GM19328 (cell line): ENCODE data around the gene LPCAT2.

Experiments used
- ATAC-seq: cut with Tn5 transposase; IDR thresholded peaks from one replicate; pipeline ENCODE4 v1.9.1; 2021; ENCODE audit warnings: mild to moderate bottlenecking, moderate library complexity; ENCODE audit not compliant: unreplicated experiment

Gene LPCAT2

DNA sequence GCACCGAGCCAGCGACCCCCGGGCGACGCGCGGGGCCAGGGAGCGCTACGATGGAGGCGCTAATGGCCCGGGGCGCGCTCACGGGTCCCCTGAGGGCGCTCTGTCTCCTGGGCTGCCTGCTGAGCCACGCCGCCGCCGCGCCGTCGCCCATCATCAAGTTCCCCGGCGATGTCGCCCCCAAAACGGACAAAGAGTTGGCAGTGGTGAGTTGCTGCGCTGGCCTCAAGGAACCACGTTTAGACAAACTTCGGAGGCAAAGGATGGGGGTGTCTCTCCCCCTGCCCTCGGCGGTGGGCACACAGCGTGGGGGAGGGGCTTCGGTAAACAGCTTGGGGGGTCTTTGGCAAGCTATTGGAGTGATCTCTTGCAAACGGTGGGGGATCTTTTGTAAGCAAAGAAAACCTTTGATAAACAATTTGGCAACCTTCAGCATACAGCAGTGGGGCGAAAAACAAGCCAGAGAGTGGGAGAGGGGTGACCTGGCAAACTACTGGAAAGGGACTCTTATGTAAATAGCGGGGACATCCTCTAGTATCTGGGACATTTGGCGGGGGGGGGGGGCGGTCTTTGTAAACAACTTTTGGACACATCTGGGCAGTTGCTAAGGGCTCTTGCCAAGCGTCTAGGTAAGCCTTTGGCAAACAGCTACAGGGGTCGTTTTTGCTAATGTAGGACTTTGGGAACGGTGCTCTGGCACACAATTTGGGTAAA, 29.3 kb upstream of the LPCAT2 start:
- no peak for ATAC-seq

DNA sequence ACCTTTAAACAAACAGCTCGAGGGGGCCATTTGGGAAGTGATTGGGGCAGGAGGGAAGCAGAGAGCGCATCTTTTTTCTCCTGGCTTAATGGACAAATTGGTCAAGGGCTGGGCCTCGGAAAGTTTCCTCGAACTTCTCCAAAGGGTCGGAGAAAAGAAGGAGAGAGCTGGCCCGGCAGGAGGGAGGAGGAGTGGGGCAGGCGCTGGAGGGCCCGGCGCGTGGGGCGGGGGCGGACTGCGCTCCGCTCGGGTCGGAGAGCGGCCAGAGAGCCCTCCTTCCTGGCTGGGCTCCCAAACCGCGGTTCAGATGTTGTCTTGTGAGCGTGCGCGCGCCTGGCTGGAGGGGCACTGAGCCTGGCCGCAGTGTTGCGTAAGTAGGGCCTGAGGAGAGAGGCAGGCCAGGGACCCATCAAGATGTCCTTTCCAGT, 28.6 kb upstream of the LPCAT2 start:
- no peak for ATAC-seq

DNA sequence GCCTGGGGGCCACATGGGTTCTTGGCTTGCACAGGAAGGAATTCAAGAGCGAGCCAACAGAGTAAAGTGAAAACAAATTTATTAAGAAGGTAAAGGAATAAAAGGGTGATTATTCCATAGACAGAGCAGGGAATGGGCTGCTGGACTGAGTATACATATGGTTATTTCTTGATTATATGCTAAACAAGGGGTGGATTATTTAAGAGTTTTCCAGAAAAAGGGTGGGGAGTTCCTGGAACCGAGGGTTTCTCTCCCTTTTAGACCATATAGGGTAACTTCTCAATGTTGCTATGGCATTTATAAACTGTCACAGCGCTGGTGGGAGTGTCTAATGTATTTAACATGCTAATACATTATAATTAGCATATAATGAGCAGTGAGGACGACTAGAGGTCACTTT, 27.8 kb upstream of the LPCAT2 start:
- ATAC-seq = no peak

DNA sequence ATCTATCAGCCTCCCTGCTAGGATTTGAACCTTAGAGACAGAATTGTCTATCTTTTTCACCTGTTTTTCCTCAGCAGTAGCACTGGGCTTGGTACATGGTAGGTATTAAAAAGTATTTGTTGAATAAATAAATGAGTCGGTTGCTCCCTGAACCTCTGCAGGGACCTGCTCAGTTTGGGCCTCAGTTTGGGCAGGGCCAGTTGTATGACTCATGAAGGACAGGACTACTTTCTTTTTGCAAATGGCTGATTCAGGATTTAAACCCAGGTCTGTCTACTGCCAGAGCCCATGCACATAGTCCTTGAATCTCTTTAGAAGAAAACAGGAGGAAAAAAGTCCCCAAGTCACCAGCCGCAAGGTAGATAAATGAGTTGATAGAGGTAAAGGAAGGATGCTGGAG, 26.8 kb upstream of the LPCAT2 start:
- ATAC-seq = no peak

DNA sequence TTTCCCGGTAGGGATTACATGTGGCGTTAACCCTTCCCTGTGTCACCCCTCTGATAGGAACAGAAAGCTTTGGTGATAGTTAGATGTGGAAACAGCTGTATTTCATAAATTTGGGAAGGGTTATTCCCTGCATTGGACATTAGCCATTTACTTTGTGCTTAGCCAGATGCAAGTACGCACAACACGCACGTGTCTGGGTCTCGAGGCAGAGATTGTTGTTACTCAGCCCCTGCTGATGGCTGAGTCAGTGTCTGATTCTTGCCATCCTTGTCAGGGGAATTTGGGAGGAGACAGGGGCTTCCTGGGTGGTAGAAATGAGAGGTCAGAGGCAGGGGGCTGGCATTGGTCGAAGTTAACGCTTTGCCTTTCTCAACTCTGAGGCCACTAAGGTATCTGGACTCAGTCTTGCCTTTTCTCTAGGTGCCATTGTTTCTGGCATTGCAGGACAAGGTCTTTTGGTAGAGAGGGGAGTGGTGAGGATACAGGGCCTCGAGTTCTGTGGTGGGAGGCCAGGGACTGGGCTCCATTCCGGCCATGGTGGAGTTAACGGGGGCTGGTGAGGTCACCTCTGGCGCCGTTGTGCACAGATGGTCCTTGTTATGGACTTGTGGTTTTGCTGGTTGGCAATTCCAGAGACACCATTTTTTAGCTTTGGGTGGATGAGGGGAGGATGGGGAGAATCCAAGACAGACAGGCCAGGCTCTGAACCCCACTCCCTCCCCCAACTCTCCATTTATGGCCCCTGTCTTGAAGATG, 21.6 kb upstream of the LPCAT2 start:
- ATAC-seq = no peak

DNA sequence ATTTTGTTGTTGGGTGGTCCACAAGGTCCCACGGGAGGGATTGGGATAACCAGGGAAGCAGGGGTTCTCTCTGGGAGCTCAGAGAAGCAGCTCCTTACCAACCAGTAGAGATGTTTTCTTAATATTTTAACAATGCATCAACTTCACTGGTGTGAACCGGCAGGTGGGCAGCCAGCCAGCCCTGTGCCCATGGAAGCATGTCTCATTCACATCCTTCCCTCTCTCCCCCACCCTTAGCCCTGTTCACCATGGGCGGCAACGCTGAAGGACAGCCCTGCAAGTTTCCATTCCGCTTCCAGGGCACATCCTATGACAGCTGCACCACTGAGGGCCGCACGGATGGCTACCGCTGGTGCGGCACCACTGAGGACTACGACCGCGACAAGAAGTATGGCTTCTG, 20.6 kb upstream of the LPCAT2 start:
- ATAC-seq = no peak

DNA sequence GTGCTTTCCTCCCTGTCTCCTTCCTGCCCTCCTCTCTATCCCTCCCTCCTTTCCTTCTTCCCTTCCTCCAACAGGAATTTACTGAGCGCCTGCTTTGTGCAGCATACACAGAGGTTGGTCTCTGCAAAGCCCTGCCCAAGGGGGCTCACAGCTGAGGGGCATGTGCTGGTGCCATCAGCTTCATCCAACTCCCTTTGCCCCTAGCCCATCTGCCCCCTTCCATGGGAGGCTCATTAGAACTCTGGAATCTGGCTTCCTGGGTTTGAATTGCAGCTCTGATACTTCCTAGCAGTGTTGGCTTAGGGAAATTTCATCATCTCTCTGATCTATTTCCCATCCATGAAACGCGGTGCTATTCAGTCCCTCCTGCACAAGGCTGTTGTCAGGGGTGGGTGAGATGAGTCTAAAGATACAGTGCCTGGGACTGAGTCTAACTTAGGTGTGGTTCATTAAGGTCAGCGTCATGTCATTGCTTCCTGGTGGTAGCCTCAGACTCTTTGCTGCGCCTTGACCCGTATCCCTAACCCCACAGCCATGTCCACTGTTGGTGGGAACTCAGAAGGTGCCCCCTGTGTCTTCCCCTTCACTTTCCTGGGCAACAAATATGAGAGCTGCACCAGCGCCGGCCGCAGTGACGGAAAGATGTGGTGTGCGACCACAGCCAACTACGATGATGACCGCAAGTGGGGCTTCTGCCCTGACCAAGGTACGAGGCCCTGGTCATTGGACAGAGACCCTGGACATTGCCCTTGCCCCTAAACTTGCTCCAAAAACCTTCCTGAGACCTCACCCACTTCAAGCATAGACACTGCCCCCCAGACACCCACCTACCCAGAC, 19.5 kb upstream of the LPCAT2 start:
- ATAC-seq = no peak

DNA sequence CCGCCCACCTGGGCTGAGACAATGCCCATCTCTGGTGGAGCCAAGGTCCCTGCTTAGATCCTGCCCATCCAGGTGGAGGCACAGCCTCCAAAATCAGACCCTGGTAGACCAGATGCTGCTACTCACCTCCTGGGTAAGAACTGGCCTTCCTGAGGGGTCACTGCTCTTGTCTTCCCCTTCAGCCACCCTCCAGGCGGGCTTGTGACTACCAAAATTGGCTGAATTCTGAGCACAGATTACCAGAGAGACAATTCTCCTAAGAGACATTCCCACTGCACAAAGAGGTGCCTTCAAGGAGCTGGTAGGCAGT, 19.0 kb upstream of the LPCAT2 start:
- ATAC-seq = no peak

DNA sequence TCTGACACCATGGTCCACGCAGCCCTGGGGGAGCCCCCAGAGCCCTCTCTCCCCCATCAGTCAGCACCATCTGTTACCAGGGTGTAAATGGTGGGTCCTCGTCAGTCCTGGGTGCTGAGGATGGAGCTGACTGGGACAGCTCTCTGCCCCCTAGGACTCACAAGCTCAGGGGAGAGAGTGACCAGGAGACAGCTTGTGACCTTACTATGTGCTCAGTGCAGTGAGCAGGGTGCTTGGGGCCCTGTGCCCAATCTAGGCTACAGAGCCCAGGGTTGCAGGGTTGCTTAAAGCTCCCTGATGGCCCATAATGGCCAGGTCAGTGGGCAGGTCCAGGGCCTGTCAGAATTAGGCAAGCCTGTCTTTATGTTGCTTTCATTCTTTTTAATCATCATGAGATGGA, 18.6 kb upstream of the LPCAT2 start:
- ATAC-seq = no peak

DNA sequence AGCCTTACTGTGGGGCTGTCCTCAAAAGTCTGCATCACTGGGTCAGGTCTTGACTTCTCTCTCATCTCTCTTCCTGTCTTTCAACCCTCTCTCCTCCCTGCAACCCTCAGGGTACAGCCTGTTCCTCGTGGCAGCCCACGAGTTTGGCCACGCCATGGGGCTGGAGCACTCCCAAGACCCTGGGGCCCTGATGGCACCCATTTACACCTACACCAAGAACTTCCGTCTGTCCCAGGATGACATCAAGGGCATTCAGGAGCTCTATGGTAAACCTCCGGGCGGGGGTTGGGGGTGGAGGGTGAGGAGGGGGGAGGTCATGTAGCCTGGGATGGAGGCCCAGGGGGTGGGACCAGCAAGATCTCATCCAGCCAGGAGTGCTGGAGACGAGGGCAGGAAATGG, 17.2 kb upstream of the LPCAT2 start:
- ATAC-seq = no peak

DNA sequence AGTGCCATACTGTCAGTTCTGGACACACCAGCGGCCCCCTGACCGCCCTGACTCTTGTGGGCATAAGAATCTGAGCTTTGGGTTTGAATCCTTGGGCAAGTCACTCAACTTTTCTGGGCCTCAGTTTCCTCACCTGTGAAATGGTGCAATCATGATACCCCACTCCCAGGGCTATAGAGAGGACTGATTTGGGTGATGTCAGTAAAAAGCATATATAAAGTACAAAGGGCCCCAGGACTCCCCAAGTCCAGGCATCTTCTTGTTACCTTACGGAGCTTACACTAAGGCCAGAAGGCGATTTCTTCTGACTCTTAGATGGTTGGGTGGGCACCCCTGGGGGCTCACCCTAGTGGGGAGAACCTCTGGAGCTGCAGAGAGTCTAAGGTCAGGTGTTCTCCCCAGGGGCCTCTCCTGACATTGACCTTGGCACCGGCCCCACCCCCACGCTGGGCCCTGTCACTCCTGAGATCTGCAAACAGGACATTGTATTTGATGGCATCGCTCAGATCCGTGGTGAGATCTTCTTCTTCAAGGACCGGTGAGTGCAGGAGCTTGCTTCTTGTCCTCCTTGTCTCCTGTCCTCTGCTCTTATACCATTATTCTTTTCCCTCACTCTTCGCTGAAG, 16.0 kb upstream of the LPCAT2 start:
- ATAC-seq = no peak

DNA sequence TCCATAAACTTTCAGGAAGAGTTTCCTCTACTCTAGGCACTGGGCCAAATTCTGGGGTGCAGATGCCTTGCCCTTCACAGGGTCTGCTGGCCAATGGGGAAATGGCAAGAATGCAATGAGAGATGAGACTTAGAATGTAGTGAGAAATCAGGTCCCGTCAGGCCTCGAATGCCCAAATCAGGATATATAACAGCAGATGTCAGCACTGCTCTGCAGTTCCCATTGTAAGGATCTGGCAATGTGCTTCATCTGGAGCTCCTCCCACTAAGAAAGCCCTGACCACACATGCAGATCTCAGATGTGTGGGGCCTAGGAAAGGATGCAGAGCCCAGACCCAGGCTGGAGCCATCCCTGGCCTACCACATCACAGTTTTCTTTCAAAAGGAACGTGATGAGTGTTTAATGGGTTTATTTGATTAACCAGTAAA, 13.9 kb upstream of the LPCAT2 start:
- no peak for ATAC-seq

DNA sequence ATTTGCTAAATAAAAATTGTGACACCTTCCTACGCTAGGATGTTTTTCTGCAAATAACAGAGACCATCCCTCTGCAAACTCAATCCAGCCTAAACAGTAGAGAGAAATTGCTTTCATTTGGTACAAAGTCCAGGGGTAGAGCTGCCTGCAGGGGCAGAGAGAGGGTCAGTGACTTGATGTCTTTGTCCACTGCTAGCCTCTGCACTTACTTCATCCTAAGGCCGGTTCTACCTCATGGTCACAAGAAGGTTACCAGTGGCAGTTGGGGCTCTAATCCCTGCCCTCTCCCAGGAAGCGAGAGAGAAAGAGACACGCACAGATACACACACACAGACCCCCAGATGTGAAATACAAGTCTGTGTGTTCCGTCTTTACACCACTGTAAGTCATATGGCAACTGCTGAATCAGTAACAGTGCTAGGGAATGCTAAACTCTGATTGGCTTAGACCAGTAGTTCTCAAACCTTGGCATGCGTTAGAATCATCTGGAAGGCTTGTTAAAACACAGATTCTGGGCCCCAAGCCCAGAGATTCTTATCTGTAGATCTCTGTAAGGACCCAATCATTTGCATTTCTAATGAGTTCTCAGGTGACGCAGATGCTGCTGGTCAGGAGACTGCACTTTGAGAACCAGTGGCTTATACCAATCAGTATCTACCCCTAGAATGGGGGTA, 13.1 kb upstream of the LPCAT2 start:
- no peak for ATAC-seq

DNA sequence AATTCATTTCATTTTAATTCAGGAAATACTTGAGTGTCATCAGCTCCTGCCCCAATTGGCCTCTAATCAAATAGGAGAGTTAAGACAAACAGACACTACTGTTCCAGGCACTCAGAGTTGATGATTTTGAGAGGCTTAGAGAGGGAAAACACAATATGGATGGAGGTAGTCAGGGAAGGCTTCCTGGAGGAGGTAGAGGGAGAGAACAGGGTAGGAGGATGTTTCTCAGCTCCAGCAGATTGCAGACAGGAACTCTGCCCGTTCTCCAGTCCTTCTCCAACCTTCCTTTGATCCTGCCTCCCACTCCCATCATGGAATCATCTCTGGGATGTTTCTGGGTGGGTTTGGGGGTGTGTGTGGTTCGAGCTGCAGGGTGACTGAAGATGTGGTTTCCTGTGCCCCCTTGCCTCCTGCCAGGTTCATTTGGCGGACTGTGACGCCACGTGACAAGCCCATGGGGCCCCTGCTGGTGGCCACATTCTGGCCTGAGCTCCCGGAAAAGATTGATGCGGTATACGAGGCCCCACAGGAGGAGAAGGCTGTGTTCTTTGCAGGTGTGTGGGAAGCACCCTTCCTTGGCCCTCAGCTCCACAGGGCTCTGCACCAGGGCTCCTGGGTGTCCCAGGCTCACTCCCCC, 12.2 kb upstream of the LPCAT2 start:
- ATAC-seq = no peak

DNA sequence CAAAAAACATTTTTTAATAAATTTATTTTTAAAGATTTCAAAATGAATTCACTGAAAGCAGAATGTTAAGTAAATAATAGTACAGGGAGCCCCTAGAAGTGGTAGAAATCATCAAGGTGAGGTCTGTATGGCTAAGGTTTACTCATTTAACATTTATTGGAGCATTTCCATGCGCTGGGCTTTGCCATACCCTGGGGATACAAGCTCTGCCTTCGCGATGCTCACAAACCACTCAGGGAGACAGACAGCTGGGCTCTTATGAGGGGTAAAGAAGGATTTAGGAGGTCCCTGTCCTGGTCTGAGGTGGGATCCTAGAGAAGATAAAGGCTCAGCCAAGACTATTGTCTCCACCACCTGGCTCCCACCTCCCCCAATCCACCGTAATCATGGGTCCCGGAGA, 11.3 kb upstream of the LPCAT2 start:
- ATAC-seq = no peak

DNA sequence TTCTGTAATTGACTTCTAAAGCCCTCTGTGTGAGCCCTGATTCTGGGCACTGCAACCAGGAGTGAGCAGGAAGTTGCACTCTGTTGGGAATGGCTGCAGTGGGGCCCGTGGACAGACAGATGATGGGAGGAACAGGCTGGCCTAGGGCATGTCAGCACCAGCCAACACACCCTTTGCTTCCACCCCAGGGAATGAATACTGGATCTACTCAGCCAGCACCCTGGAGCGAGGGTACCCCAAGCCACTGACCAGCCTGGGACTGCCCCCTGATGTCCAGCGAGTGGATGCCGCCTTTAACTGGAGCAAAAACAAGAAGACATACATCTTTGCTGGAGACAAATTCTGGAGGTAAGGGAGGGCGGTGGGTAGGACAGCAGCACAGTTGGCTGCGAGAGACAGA, 10.8 kb upstream of the LPCAT2 start:
- no peak for ATAC-seq

DNA sequence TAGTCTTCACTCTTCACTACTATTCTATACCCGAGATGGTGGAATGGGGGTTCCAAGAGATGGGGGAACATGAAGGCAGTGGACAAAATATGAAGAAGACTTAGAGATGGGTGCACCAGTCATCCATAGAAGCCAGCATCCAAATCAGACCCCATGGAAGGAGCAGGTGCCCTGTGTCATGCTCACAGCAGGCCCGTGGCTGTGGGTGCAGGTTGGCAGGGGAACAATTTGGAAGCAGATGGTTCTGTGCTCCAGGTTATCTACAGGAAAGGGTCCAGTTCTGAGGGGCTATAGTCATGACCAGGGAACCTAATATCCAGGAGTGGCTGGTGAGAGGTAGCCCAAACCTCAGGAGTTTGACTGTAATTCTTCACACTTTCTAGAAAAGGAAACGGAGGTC, 9.6 kb upstream of the LPCAT2 start:
- ATAC-seq = no peak

DNA sequence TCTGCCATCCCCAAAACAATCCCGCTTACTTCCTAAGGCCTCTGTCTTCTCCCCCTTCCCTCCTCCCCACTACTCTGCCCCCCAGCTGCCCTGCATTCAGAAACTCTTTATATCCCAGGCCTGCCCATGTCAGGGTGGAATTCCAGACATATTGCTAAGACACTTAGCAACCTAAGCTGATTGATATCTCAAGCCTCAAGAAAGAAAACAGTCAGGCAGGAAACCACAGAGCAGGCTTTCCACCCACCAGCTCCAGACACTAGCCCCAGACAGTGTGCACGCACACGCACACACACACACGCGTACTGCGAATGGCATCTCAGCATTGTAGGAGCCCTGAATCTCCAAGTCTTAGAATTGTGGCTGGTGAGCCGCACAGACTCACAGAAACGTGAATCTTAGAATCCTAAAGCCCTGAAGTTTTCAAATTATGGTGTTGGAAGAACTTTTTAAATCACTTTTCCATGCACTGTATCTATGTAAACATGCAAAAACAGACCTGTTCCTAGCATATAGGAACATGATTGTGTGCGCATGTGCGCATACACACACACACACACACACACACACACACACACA, 8.8 kb upstream of the LPCAT2 start:
- ATAC-seq = no peak

DNA sequence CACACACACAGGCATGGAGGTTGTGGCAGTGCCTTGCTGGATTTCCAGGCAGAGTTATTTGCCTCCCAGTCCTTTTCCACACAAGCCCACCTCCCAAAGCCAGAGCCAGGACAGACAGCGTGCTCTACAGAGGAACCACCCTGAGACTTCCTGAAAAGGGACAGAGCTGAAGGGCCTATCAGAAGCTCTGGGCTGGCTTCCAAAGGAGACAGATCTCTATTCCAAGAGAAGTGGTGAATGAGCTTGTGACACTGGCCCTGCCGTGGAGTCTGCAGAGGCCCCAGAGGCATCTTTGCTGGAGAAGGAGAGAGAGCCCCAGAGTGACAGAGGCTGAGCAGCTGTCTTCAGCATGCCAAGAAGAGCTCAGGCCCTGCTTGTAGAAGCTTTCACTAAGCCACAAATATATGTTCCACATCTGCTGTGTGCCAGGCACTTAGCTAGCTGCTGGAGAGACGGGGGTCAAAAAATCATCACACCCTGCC, 8.3 kb upstream of the LPCAT2 start:
- no peak for ATAC-seq
